Choroid plexus epithelial cell (primary cell): ENCODE data around the gene THUMPD3.

ENCODE experiments used
- DNase-seq: peaks from one replicate; pipeline ENCODE4 v3.0.0-alpha.2; 2010; ENCODE audit warnings: low read depth
- H3K4me3 ChIP-seq: 2 replicates; pipeline ENCODE4 v1.5.1; 2011; ENCODE audit warnings: low read depth, mild to moderate bottlenecking, control low read depth, low read length, moderate library complexity
- CTCF ChIP-seq: conservative IDR thresholded peaks from 2 replicates; pipeline ENCODE4 v1.5.1; 2011; ENCODE audit warnings: low read depth, mild to moderate bottlenecking, control low read depth, inconsistent platforms, low read length, moderate library complexity

Gene THUMPD3

GRCh38 chr3:9435316-9435715, 72.5 kb downstream of the THUMPD3 start:
- DNase-seq = no peak
- no peak for TF ChIP-seq CTCF

More at GRCh38 chr3:9435316-9435715, 72.5 kb downstream of the THUMPD3 start:
- no peak overlapping the region for H3K4me3 ChIP-seq
